GM23338 (cell line): ENCODE results near the gene EYA2. TPM values are rescaled to one million over a fixed set of nuclear protein-coding genes. Genes with fewer than 3 reads are reported as not detected.

Experiments used
- ATAC-seq: fragments of 200-7000 bp; cut with Tn5 transposase; 3 replicates; pipeline ENCODE4 v1.9.1; 2020
- DNase-seq: peaks from one replicate; pipeline ENCODE4 v3.0.0-alpha.2; 2015; ENCODE audit warnings: low spot score
- H2AFZ ChIP-seq: fragments of 200-600 bp; sonication (generic); 2 replicates; pipeline ENCODE4 v1.8.0; 2016; ENCODE audit warnings: antibody characterized with exemption, mild to moderate bottlenecking, moderate library complexity
- H3F3A ChIP-seq: fragments of 200-600 bp; sonication (generic); replicated peaks from 2 replicates; pipeline ENCODE4 v1.8.0; 2017; ENCODE audit warnings: antibody characterized with exemption, mixed run types, low read depth
- H3K27ac ChIP-seq: fragments of 200-600 bp; sonication (generic); 2 replicates; pipeline ENCODE4 v1.6.1; 2016; ENCODE audit warnings: low read depth
- H3K27me3 ChIP-seq: fragments of 200-600 bp; sonication (generic); 2 replicates; pipeline ENCODE4 v1.8.0; 2016; ENCODE audit warnings: mild to moderate bottlenecking, mixed run types, moderate library complexity; ENCODE audit not compliant: insufficient read depth
- H3K36me3 ChIP-seq: fragments of 200-600 bp; sonication (generic); 2 replicates; pipeline ENCODE4 v1.8.0; 2016; ENCODE audit warnings: mild to moderate bottlenecking; ENCODE audit not compliant: insufficient read depth
- H3K4me1 ChIP-seq: fragments of 200-600 bp; sonication (generic); 2 replicates; pipeline ENCODE4 v1.8.0; 2016; ENCODE audit warnings: mild to moderate bottlenecking, moderate library complexity; ENCODE audit not compliant: insufficient read depth
- H3K4me2 ChIP-seq: fragments of 200-600 bp; sonication (generic); 2 replicates; pipeline ENCODE4 v1.7.1; 2017; ENCODE audit warnings: mixed run types
- H3K4me3 ChIP-seq: fragments of 200-600 bp; sonication (generic); 2 replicates; pipeline ENCODE4 v1.6.1; 2016; ENCODE audit warnings: mixed run types
- H3K79me2 ChIP-seq: fragments of 200-600 bp; sonication (generic); replicated peaks from 2 replicates; pipeline ENCODE4 v1.8.0; 2017; ENCODE audit warnings: mild to moderate bottlenecking; ENCODE audit not compliant: insufficient read depth
- H3K9me2 ChIP-seq: fragments of 200-600 bp; sonication (generic); 2 replicates; pipeline ENCODE4 v1.8.0; 2017; ENCODE audit not compliant: insufficient read depth
- H4K20me1 ChIP-seq: fragments of 200-600 bp; sonication (generic); replicated peaks from 2 replicates; pipeline ENCODE4 v1.8.0; 2017; ENCODE audit warnings: mild to moderate bottlenecking; ENCODE audit not compliant: insufficient read depth
- H3K27ac Mint-ChIP-seq: 2 replicates; pipeline ENCODE4 v1.8.0; 2020; ENCODE audit warnings: inconsistent platforms, mild to moderate bottlenecking, moderate library complexity, mixed read lengths
- H3K27me3 Mint-ChIP-seq: 3 replicates; pipeline ENCODE4 v1.8.0; 2022; ENCODE audit warnings: low read depth, mild to moderate bottlenecking, moderate library complexity, mixed read lengths, inconsistent platforms; ENCODE audit not compliant: insufficient read depth, poor library complexity
- H3K36me3 Mint-ChIP-seq: 3 replicates; pipeline ENCODE4 v1.8.0; 2021; ENCODE audit warnings: low read depth, mild to moderate bottlenecking, inconsistent platforms, moderate library complexity, mixed read lengths
- H3K4me1 Mint-ChIP-seq: 3 replicates; pipeline ENCODE4 v1.8.0; 2020; ENCODE audit warnings: mild to moderate bottlenecking, inconsistent platforms, mixed read lengths
- H3K4me3 Mint-ChIP-seq: 3 replicates; pipeline ENCODE4 v1.8.0; 2021; ENCODE audit warnings: moderate library complexity, mild to moderate bottlenecking, inconsistent platforms, mixed read lengths
- H3K9me3 Mint-ChIP-seq: 3 replicates; pipeline ENCODE4 v1.8.0; 2020; ENCODE audit warnings: moderate library complexity, mild to moderate bottlenecking, inconsistent platforms, mixed read lengths
- CREB1 ChIP-seq: fragments of 250-450 bp; sonication (Bioruptor Pico); IDR thresholded peaks from 2 replicates; pipeline ENCODE4 v1.5.0; 2020; ENCODE audit warnings: low read depth, mild to moderate bottlenecking, moderate library complexity
- EZH2 ChIP-seq: fragments of 200-600 bp; sonication (generic); IDR thresholded peaks from one replicate; pipeline ENCODE4 v1.8.0; 2017; ENCODE audit warnings: antibody characterized with exemption, mild to moderate bottlenecking, low read depth; ENCODE audit not compliant: unreplicated experiment
- EZH2phosphoT487 ChIP-seq: fragments of 200-600 bp; sonication (generic); IDR thresholded peaks from one replicate; pipeline ENCODE4 v1.8.1; 2018; ENCODE audit warnings: antibody characterized with exemption; ENCODE audit not compliant: unreplicated experiment
- JUNB ChIP-seq: IDR thresholded peaks from one replicate; pipeline ENCODE4 v1.6.1; 2016; ENCODE audit warnings: antibody characterized with exemption; ENCODE audit not compliant: unreplicated experiment
- NANOG ChIP-seq: IDR thresholded peaks from 2 replicates; pipeline ENCODE4 v1.6.1; 2016; ENCODE audit warnings: antibody characterized with exemption, borderline replicate concordance
- POLR2AphosphoS5 ChIP-seq: IDR thresholded peaks from 2 replicates; pipeline ENCODE4 v1.6.1; 2016; ENCODE audit warnings: antibody characterized with exemption, low read depth
- STAT1 ChIP-seq: IDR thresholded peaks from one replicate; pipeline ENCODE4 v1.6.1; 2016; ENCODE audit warnings: antibody characterized with exemption; ENCODE audit not compliant: unreplicated experiment
- ZNF114 ChIP-seq: fragments of 250-450 bp; sonication (Bioruptor Pico); IDR thresholded peaks from 2 replicates; pipeline ENCODE4 v1.5.0; 2020; ENCODE audit warnings: mild to moderate bottlenecking, moderate library complexity
- ZNF331 ChIP-seq: fragments of 250-450 bp; sonication (Bioruptor Pico); IDR thresholded peaks from 2 replicates; pipeline ENCODE4 v1.5.0; 2020; ENCODE audit warnings: low read depth, mild to moderate bottlenecking, moderate library complexity
- polyA plus RNA-seq: library from polyadenylated mRNA; unstranded; fragments of >200 nt; fragmentation: Nextera tagmentation; extraction: Ambion mirVana; gene quantifications from 2 replicates; pipeline ENCODE4 v1.2.1, GENCODE V29; 2016
- total RNA-seq: library from RNA; depleted of rRNA; stranded (reverse); fragments of >200 nt; shearing (Covaris generic); gene quantifications from 2 replicates; pipeline ENCODE4 v1.2.3, GENCODE V29; 2014
- TF ChIP-seq, protein P1 (sequence below): IDR thresholded peaks from one replicate; pipeline ENCODE4 v1.6.1; 2018; ENCODE audit warnings: antibody characterized with exemption; ENCODE audit not compliant: unreplicated experiment
- TF ChIP-seq, protein P2 (sequence below): fragments of 250-450 bp; sonication (Bioruptor Pico); IDR thresholded peaks from 2 replicates; pipeline ENCODE4 v1.5.0; 2020; ENCODE audit warnings: mild to moderate bottlenecking, moderate library complexity
- TF ChIP-seq, protein P3 (sequence below), 2 experiments: fragments of 200-600 bp in 1 of 2; sonication (generic) in 1 of 2; conservative IDR thresholded peaks; 2 replicates each; pipeline versions ENCODE4 v1.5.1 to v1.6.1; 2016 to 2017; ENCODE audit warnings: antibody characterized with exemption in 2 of 2, low read depth in 2 of 2, mild to moderate bottlenecking in 2 of 2, moderate library complexity in 1 of 2
- TF ChIP-seq, protein P4 (sequence below): IDR thresholded peaks from 2 replicates; pipeline ENCODE4 v1.6.1; 2016; ENCODE audit warnings: antibody characterized with exemption

EYA2 gene
- total and polyA plus RNA-seq, 2 experiments from 2014 or later: 0.50 to 0.56 TPM

DNA sequence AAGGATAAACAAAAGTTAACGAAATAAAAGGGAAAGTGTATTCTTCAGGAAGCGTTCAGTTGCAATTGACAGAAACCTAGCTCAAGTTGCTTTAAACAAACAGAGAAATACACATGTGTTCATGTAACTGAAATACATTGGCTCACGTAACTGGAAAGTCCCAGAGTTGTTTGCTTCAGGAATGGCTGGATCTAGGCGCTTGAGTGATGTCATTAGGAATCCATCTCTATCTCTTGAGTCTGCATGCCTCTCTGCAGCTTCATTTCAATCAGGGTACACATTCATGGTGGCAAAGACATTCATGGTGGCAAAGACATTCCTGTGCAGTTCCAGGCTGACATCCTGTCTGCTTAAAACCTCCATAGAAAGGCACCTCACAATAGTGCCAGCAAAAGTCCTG, 45.4 kb upstream of the EYA2 start:
- H3K27ac ChIP-seq: no peak overlapping the region
- TF ChIP-seq, protein P1, sequence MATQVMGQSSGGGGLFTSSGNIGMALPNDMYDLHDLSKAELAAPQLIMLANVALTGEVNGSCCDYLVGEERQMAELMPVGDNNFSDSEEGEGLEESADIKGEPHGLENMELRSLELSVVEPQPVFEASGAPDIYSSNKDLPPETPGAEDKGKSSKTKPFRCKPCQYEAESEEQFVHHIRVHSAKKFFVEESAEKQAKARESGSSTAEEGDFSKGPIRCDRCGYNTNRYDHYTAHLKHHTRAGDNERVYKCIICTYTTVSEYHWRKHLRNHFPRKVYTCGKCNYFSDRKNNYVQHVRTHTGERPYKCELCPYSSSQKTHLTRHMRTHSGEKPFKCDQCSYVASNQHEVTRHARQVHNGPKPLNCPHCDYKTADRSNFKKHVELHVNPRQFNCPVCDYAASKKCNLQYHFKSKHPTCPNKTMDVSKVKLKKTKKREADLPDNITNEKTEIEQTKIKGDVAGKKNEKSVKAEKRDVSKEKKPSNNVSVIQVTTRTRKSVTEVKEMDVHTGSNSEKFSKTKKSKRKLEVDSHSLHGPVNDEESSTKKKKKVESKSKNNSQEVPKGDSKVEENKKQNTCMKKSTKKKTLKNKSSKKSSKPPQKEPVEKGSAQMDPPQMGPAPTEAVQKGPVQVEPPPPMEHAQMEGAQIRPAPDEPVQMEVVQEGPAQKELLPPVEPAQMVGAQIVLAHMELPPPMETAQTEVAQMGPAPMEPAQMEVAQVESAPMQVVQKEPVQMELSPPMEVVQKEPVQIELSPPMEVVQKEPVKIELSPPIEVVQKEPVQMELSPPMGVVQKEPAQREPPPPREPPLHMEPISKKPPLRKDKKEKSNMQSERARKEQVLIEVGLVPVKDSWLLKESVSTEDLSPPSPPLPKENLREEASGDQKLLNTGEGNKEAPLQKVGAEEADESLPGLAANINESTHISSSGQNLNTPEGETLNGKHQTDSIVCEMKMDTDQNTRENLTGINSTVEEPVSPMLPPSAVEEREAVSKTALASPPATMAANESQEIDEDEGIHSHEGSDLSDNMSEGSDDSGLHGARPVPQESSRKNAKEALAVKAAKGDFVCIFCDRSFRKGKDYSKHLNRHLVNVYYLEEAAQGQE: no peak
- TF ChIP-seq EZH2 (no peak), EZH2phosphoT487 (no peak), NANOG (no peak), ZNF114 (CRISPR knock-in tag) (no peak), POLR2AphosphoS5 (no peak), ZNF331 (CRISPR knock-in tag) (no peak), STAT1 (no peak), CREB1 (no peak), JUNB (no peak)
- TF ChIP-seq, protein P2, sequence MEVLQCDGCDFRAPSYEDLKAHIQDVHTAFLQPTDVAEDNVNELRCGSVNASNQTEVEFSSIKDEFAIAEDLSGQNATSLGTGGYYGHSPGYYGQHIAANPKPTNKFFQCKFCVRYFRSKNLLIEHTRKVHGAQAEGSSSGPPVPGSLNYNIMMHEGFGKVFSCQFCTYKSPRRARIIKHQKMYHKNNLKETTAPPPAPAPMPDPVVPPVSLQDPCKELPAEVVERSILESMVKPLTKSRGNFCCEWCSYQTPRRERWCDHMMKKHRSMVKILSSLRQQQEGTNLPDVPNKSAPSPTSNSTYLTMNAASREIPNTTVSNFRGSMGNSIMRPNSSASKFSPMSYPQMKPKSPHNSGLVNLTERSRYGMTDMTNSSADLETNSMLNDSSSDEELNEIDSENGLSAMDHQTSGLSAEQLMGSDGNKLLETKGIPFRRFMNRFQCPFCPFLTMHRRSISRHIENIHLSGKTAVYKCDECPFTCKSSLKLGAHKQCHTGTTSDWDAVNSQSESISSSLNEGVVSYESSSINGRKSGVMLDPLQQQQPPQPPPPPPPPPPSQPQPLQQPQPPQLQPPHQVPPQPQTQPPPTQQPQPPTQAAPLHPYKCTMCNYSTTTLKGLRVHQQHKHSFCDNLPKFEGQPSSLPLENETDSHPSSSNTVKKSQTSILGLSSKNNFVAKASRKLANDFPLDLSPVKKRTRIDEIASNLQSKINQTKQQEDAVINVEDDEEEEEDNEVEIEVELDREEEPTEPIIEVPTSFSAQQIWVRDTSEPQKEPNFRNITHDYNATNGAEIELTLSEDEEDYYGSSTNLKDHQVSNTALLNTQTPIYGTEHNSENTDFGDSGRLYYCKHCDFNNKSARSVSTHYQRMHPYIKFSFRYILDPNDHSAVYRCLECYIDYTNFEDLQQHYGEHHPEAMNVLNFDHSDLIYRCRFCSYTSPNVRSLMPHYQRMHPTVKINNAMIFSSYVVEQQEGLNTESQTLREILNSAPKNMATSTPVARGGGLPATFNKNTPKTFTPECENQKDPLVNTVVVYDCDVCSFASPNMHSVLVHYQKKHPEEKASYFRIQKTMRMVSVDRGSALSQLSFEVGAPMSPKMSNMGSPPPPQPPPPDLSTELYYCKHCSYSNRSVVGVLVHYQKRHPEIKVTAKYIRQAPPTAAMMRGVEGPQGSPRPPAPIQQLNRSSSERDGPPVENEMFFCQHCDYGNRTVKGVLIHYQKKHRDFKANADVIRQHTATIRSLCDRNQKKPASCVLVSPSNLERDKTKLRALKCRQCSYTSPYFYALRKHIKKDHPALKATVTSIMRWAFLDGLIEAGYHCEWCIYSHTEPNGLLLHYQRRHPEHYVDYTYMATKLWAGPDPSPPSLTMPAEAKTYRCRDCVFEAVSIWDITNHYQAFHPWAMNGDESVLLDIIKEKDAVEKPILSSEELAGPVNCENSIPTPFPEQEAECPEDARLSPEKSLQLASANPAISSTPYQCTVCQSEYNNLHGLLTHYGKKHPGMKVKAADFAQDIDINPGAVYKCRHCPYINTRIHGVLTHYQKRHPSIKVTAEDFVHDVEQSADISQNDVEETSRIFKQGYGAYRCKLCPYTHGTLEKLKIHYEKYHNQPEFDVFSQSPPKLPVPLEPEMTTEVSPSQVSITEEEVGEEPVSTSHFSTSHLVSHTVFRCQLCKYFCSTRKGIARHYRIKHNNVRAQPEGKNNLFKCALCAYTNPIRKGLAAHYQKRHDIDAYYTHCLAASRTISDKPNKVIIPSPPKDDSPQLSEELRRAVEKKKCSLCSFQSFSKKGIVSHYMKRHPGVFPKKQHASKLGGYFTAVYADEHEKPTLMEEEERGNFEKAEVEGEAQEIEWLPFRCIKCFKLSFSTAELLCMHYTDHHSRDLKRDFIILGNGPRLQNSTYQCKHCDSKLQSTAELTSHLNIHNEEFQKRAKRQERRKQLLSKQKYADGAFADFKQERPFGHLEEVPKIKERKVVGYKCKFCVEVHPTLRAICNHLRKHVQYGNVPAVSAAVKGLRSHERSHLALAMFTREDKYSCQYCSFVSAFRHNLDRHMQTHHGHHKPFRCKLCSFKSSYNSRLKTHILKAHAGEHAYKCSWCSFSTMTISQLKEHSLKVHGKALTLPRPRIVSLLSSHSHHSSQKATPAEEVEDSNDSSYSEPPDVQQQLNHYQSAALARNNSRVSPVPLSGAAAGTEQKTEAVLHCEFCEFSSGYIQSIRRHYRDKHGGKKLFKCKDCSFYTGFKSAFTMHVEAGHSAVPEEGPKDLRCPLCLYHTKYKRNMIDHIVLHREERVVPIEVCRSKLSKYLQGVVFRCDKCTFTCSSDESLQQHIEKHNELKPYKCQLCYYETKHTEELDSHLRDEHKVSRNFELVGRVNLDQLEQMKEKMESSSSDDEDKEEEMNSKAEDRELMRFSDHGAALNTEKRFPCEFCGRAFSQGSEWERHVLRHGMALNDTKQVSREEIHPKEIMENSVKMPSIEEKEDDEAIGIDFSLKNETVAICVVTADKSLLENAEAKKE (CRISPR knock-in tag): no peak
- TF ChIP-seq, protein P3, sequence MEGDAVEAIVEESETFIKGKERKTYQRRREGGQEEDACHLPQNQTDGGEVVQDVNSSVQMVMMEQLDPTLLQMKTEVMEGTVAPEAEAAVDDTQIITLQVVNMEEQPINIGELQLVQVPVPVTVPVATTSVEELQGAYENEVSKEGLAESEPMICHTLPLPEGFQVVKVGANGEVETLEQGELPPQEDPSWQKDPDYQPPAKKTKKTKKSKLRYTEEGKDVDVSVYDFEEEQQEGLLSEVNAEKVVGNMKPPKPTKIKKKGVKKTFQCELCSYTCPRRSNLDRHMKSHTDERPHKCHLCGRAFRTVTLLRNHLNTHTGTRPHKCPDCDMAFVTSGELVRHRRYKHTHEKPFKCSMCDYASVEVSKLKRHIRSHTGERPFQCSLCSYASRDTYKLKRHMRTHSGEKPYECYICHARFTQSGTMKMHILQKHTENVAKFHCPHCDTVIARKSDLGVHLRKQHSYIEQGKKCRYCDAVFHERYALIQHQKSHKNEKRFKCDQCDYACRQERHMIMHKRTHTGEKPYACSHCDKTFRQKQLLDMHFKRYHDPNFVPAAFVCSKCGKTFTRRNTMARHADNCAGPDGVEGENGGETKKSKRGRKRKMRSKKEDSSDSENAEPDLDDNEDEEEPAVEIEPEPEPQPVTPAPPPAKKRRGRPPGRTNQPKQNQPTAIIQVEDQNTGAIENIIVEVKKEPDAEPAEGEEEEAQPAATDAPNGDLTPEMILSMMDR (conservative IDR thresholded peaks at IDR 0.05; ENCODE audit: low read depth in 2 of 2): no peak
- TF ChIP-seq, protein P4, sequence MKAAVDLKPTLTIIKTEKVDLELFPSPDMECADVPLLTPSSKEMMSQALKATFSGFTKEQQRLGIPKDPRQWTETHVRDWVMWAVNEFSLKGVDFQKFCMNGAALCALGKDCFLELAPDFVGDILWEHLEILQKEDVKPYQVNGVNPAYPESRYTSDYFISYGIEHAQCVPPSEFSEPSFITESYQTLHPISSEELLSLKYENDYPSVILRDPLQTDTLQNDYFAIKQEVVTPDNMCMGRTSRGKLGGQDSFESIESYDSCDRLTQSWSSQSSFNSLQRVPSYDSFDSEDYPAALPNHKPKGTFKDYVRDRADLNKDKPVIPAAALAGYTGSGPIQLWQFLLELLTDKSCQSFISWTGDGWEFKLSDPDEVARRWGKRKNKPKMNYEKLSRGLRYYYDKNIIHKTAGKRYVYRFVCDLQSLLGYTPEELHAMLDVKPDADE: no peak

More for the DNA sequence above, 45.4 kb upstream of the EYA2 start:
- H3K27me3 ChIP-seq: no peaks in the 10 kb centered on the region
- H3K79me2 ChIP-seq: no peaks in the 10 kb centered on the region
- H3K4me3 ChIP-seq: no peak overlapping the region
- no peaks in the 10 kb centered on the region for H3K4me1 ChIP-seq
- Mint-ChIP-seq H3K27me3 (peaks cover 1% of the 10 kb centered on the region), H3K27ac (no peak overlapping the region), H3K36me3 (no peaks in the 10 kb centered on the region), H3K4me1 (no peaks in the 10 kb centered on the region), H3K9me3 (peaks cover 2% of the 10 kb centered on the region; the same call in 2 of the 3 replicates), H3K4me3 (no peak overlapping the region)
- H4K20me1 ChIP-seq: no peaks in the 10 kb centered on the region
- DNase-seq (no peak), ATAC-seq (no peak)
- no peaks in the 10 kb centered on the region for H3F3A ChIP-seq
- H3K36me3 ChIP-seq: no peaks in the 10 kb centered on the region
- H3K4me2 ChIP-seq: no peak overlapping the region
- no peaks in the 10 kb centered on the region for H3K9me2 ChIP-seq
- H2AFZ ChIP-seq: no peak overlapping the region
